Stimulated activated naive CD4-positive, alpha-beta T cell (primary cell): ENCODE results near the gene STARD3NL.

Experiments
- DNase-seq, 6 experiments: peaks; one replicate each; lab custom pipeline; 2025; lab: John Stamatoyannopoulos, UW

Gene STARD3NL

DNA sequence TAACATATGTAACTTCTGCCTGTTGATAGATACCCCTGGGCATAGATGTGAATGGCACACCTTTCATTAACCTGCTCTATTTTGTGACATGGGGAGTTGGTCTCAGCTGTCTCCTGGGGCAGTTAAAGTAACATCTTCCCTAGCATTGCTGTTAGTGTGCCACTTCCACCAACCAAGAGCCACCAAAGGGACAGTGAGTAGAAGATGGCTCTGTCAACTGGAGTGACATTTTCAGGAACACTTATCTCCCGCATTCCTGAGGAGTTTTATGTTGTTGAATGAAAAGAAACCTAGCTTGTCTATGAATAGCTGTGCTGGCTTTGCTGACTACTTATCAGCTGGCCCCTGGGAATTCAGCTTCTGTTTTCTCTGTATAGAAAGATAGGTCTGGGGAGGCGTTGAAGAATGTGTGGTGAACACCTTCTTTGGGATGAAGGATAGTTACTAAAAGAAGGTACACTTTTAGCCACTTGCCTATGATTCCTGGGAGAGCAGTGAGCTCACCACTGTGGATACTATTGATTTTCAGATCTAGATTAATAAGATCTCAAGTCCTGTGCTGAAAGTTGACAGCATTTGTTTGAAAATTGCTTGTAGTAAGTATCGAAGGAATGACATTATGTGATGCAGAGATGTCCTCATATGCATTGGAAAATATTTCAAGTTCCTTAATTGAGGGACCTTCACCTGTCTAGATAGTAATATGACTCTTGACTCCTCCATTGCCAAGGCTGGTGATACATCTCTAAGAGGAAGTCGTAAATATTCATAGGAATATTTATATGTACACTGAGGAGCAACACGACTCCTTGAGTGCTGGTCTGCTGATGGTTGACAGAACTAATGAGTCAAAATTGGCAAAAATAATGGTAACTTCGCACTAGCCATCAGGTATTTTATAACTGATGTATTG, 7.6 kb downstream of the STARD3NL start:
- DNase-seq = no peak

GRCh38 chr7:38186593-38187314, 8.7 kb downstream of the STARD3NL start:
- DNase-seq = no peak

GRCh38 chr7:38187794-38188440, 9.9 kb downstream of the STARD3NL start:
- DNase-seq = no peak

DNA sequence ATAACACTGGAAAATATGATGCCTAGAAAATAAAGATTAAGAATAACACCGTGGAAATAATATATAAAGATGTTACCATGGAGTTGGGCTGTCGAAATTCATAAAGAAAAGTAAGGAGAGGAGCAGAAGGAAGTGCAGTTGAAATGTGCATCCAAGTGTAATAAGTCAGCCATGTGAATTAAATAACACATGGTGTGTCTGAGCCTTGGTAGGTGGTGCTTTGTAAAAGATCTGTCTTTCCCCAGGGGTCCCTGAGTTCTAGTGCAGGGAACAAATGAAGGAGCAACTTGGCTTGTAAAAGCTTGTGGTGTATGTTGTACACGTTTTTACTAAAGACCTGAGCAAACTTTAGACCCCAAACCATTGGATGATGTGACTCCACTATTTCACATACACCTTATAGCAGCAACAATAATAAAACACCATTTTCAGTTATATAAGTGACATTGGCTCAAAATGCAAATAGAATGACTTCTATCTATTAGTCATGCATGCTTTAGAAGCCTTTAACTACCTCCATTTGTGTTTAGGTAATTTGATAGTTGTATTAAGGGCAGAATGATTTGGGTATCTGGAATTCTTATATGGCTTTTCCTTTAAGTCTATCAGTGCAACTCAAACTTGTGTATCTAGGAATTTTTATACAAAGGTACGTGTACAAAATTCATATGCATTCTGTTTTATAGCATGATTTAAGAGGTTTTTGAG, 11.3 kb downstream of the STARD3NL start:
- DNase-seq = no peak

GRCh38 chr7:38190011-38190410, 12.0 kb downstream of the STARD3NL start:
- no peak for DNase-seq

GRCh38 chr7:38191791-38192190, 13.7 kb downstream of the STARD3NL start:
- no peak for DNase-seq

DNA sequence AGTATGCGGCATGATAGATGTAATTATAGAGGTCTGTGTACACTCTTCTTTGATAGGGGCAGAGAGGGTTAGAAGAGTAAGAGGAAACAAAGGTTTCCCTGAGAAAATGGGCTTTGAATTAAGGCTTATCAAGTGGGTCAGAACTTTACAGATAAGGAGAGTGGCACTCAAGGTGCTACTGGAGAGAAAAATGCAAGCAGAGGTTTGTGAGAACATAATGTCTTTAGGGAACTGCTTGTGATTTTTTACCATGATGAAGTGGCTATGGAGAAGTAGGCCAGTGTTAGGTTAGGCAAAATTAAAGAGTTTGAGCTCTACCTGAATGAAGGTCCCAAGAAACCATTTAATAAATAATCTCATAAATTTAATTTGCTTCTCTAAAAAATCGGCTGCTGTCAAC, 14.3 kb downstream of the STARD3NL start:
- no peak for DNase-seq

GRCh38 chr7:38195804-38196595, 18.0 kb downstream of the STARD3NL start:
- no peak for DNase-seq

DNA sequence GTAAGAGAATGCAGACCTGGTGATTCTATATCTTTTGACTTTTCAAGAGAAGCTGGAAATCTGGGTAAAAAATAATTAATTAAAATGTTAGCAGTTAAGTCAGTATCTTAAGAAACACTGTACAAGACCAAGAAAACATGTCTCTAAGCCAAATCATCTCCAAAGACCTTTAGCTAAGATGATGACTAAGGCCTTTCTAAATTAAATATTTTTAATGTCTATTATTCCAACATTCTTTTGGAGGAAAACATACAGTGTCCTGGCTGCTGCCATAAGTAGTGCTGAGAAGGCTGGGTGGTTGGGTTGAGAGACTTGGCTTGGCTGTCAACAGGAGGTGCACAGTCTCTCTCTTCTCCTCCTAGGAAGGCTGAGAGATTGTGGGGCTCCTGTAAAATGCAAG, 20.3 kb downstream of the STARD3NL start:
- DNase-seq = no peak

GRCh38 chr7:38199154-38199553, 21.1 kb downstream of the STARD3NL start:
- no peak for DNase-seq

- DNase-seq = no peak
Observed at GRCh38 chr7:38199782-38200181, 21.7 kb downstream of the STARD3NL start.

GRCh38 chr7:38206071-38206470, 28.0 kb downstream of the STARD3NL start:
- DNase-seq = no peak

GRCh38 chr7:38207843-38208242, 29.8 kb downstream of the STARD3NL start:
- DNase-seq = no peak

GRCh38 chr7:38211486-38211885, 33.4 kb downstream of the STARD3NL start:
- DNase-seq = no peak

DNA sequence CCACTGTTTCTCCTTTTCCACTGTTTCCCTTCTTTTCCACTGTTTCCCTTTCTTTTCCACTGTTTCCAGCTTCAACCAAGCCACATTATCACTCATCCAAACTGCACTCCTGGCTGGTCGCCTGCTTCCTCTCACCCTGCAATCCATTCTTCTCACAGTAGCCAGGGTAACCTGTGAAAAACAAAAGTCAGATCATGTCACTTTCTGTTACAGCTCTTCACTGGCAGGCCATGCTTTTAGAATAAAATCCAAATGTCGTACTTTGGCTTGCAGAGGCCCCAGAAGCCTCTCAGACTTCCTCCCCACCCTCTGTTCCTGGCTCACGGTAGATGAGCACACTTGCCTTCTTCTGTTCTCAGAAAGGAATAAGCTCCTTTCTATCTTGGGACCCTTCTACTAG, 33.9 kb downstream of the STARD3NL start:
- no peak for DNase-seq

- DNase-seq = no peak
Observed at GRCh38 chr7:38215115-38215514, 37.1 kb downstream of the STARD3NL start.

DNA sequence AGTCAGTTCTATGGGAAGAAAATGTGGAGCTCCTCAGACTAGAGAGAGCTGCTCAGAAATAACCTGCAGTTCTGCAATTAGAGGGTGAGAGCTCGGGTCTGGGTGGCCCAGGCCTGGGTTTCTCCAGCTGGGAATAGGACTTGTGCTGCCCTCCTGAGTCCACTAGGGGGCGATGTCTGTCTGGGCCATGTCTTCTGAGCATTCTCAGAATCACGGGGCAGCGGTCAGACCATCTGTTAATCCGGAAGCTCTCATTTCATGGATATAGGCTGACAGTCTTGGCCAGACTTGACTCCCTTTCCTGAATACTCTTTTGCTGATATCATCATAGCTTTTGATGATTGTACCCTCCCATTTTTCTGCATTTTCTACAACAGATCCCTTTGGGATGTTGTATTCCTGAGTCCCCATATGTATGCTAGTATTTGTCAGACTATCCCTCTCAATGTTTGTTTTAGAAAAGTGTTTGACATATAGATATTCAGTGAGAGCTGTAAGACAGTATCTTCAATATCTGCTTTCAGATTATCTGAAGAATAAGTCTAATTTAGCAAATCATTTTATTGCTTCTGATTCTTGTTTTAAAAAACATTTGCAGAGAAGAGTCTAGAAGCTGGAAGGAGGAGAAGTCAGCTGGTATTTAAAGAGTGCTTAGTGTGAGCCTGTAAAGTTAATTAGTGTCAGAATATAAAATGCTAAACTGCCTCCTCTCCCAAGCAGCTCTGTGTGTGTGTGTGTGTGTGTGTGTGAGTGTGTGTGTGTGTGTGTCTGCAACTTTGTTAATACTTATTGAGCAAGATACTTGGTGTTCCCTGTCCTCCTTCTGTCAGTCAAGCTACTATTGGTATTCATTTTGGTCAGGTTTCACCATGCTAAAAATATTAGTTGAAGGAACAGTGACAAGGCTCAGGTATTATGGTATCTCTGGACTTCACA, 38.0 kb downstream of the STARD3NL start:
- peak; percentile 42 to 73 (median 61) for DNase-seq

- no peak for DNase-seq
Observed at GRCh38 chr7:38217672-38218071, 39.6 kb downstream of the STARD3NL start.

DNA sequence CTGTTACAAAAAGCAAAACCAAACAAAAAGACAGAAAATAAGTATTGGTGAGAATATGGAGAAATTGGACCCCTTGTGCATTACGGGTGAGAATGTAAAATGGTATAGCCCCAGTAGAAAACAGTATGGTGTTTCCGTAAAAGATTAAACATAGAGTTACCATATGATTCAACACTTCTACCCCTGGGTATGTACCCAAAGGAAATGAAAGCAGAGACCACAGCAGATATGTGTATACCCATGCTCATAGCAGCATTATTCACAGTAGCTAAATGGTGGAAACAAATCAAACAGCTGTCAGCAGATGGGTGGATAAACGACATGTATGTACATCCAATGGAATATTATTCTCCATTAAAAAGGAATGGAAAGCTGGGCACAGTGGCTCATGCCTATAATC, 42.4 kb downstream of the STARD3NL start:
- no peak for DNase-seq

GRCh38 chr7:38222481-38223096, 44.5 kb downstream of the STARD3NL start:
- peak in 3 of 6 experiments; percentile 23 to 66 (median 49) for DNase-seq
